Panc1 (cell line): ENCODE data around the gene KIRREL3. TPM values are rescaled to one million over a fixed set of nuclear protein-coding genes. Genes with fewer than 3 reads are reported as not detected.

Experiments used
- ATAC-seq: fragments of 200-7000 bp; cut with Tn5 transposase; 2 replicates; pipeline ENCODE4 v1.9.1; 2020; ENCODE audit warnings: mild to moderate bottlenecking, moderate library complexity
- BruUV-seq: library from RNA; stranded (reverse); fragments of 400-500 nt; replicated peaks from 2 replicates; lab custom pipeline; 2021; lab: Mats Ljungman, UMichigan
- CTCF ChIA-PET: fragments of 300-600 bp; sonication (Branson Sonifier 250); formaldehyde crosslinking; loops from one replicate; lab custom pipeline; 2022; ENCODE audit warnings: antibody characterized with exemption; lab: Charles Lee
- POLR2A ChIA-PET: fragments of 300-600 bp; sonication (Branson Sonifier 250); formaldehyde crosslinking; loops from one replicate; lab custom pipeline; 2022; ENCODE audit warnings: antibody characterized with exemption; lab: Charles Lee
- DNase-seq: peaks from one replicate; pipeline ENCODE4 v3.0.0-alpha.2; 2010; ENCODE audit warnings: low read depth, low spot score
- H3K27ac ChIP-seq: 2 replicates; pipeline ENCODE4 v1.5.1; 2011; ENCODE audit warnings: mild to moderate bottlenecking, low read length, inconsistent platforms
- H3K27me3 ChIP-seq: fragments of 200-500 bp; sonication (Bioruptor generic); 2 replicates; pipeline ENCODE4 v1.6.0; 2014; ENCODE audit warnings: low read length, inconsistent platforms; ENCODE audit not compliant: control insufficient read depth, insufficient read depth
- H3K36me3 ChIP-seq: fragments of 200-500 bp; sonication (Bioruptor generic); 2 replicates; pipeline ENCODE4 v1.5.1; 2014; ENCODE audit warnings: inconsistent platforms, mild to moderate bottlenecking, low read length, moderate library complexity; ENCODE audit not compliant: control insufficient read depth, insufficient read depth
- H3K4me1 ChIP-seq: 2 replicates; pipeline ENCODE4 v1.5.1; 2011; ENCODE audit warnings: inconsistent platforms, mild to moderate bottlenecking, low read length, moderate library complexity; ENCODE audit not compliant: control insufficient read depth, insufficient read depth
- H3K4me3 ChIP-seq, 2 experiments: 2 replicates each; pipeline ENCODE4 v1.5.1; 2011 to 2012; ENCODE audit warnings: low read depth in 2 of 2, low read length in 2 of 2, mild to moderate bottlenecking in 2 of 2, inconsistent platforms in 1 of 2, moderate library complexity in 1 of 2
- H3K9me3 ChIP-seq: fragments of 200-500 bp; sonication (Bioruptor generic); 2 replicates; pipeline ENCODE4 v1.5.1; 2014; ENCODE audit warnings: low read depth, mild to moderate bottlenecking, inconsistent platforms, low read length, moderate library complexity; ENCODE audit not compliant: control insufficient read depth, insufficient read depth
- CTCF ChIP-seq: fragments of 450-650 bp; IDR thresholded peaks from 2 replicates; pipeline ENCODE4 v1.5.1; 2017; ENCODE audit warnings: mild to moderate bottlenecking
- POLR2AphosphoS5 ChIP-seq: IDR thresholded peaks from 2 replicates; pipeline ENCODE4 v1.6.1; 2012; ENCODE audit warnings: mild to moderate bottlenecking, low read depth, low read length, moderate library complexity
- SIN3A ChIP-seq: IDR thresholded peaks from 2 replicates; pipeline ENCODE4 v1.6.1; 2012; ENCODE audit warnings: low read depth, mild to moderate bottlenecking, low read length, moderate library complexity, borderline replicate concordance; ENCODE audit not compliant: insufficient read depth
- TCF7L2 ChIP-seq: IDR thresholded peaks from 2 replicates; pipeline ENCODE4 v1.6.1; 2011; ENCODE audit warnings: mild to moderate bottlenecking, low read depth, low read length, inconsistent platforms
- in situ Hi-C: cut with HindIII; loops from 2 replicates; pipeline ENCODE4 v1.10.0; 2016; ENCODE audit warnings: low sequenced_read_pairs, low pct_unique_long_range_greater_than_20kb
- intact Hi-C: fragments of 100-400 bp; cut with micrococcal nuclease; formaldehyde crosslinking; loops from one replicate; pipeline ENCODE4 v1.10.0; 2022; ENCODE audit not compliant: unreplicated experiment
- total RNA-seq: library from RNA; stranded (reverse); gene quantifications from one replicate; pipeline ENCODE4 v1.2.1, GENCODE V29; 2021; ENCODE audit not compliant: unreplicated experiment
- TF ChIP-seq, protein P1 (sequence below), 2 experiments: IDR thresholded peaks; 2 replicates each; pipeline ENCODE4 v1.6.1; 2011 to 2012; ENCODE audit warnings: low read depth in 2 of 2, control low read depth in 1 of 2, low read length in 1 of 2, mild to moderate bottlenecking in 1 of 2, moderate library complexity in 1 of 2; ENCODE audit not compliant: insufficient read depth in 1 of 2

The KIRREL3 gene
- total RNA-seq, 1 experiment from 2014 or later: 0.36 TPM

DNA sequence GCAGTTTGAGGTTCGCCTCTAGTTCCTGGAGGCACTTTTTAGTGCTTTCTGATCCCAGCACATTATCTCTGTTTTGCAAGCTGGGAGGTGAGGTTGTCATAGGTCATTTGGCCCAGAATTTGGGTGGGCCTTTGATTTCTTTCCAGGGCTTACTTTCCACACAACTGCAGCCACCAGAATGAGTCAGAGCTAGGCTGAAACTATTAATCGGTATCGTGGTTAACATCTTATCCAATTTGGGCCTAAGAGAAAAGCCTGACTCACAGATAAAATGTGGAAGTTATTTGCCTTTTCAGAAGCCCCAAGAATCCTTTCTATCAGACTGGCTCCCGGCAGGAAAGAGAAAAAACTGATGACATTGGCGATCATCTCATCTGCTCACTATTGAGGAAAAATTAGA is 166.4 kb downstream of the KIRREL3 start:
- ChIA-PET POLR2A (no interaction called here), CTCF (no interaction called here)
- no peak overlapping the region for H3K4me3 ChIP-seq
- ATAC-seq: no peak
- in situ Hi-C loops: no loop called here
- no peak overlapping the region for H3K27ac ChIP-seq
- peaks cover 28% of the 10 kb centered on the region for H3K27me3 ChIP-seq
- no peaks in the 10 kb centered on the region for H3K36me3 ChIP-seq
- H3K4me1 ChIP-seq: no peaks in the 10 kb centered on the region
- no peak for DNase-seq
- no peaks in the 10 kb centered on the region for H3K9me3 ChIP-seq
- intact Hi-C loops: no loop called here
- TF ChIP-seq CTCF (no peak), TCF7L2 (no peak), SIN3A (no peak), POLR2AphosphoS5 (no peak)
- TF ChIP-seq, protein P1, sequence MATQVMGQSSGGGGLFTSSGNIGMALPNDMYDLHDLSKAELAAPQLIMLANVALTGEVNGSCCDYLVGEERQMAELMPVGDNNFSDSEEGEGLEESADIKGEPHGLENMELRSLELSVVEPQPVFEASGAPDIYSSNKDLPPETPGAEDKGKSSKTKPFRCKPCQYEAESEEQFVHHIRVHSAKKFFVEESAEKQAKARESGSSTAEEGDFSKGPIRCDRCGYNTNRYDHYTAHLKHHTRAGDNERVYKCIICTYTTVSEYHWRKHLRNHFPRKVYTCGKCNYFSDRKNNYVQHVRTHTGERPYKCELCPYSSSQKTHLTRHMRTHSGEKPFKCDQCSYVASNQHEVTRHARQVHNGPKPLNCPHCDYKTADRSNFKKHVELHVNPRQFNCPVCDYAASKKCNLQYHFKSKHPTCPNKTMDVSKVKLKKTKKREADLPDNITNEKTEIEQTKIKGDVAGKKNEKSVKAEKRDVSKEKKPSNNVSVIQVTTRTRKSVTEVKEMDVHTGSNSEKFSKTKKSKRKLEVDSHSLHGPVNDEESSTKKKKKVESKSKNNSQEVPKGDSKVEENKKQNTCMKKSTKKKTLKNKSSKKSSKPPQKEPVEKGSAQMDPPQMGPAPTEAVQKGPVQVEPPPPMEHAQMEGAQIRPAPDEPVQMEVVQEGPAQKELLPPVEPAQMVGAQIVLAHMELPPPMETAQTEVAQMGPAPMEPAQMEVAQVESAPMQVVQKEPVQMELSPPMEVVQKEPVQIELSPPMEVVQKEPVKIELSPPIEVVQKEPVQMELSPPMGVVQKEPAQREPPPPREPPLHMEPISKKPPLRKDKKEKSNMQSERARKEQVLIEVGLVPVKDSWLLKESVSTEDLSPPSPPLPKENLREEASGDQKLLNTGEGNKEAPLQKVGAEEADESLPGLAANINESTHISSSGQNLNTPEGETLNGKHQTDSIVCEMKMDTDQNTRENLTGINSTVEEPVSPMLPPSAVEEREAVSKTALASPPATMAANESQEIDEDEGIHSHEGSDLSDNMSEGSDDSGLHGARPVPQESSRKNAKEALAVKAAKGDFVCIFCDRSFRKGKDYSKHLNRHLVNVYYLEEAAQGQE (IDR thresholded peaks at IDR 0.05; ENCODE audit: insufficient read depth in 1 of 2, low read depth in 2 of 2, low read length in 1 of 2): no peak
- BruUV-seq: no TSS peak

DNA sequence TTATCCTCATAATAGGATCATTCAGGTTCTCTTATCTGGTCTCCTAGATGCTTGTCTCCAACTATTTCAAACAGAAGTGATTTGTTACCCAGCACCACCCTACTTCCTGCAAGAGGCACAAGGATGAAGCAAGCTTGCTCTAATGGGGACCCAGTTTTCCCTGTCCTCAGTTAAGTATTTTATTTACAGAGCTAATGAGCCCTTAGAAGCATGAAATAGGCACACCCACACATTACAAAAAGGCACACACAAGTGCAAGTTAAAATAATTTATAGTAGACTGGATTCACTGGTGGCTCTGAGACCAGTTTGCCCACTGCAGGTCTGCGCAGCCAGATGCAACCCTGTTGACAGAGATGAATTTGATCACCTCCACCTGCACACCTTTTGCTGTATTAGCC is 167.5 kb downstream of the KIRREL3 start:
- peaks cover 21% of the 10 kb centered on the region for H3K27me3 ChIP-seq
- ATAC-seq (no peak), DNase-seq (no peak)
- in situ Hi-C loops: no loop called here
- no peaks in the 10 kb centered on the region for H3K36me3 ChIP-seq
- intact Hi-C loops: no loop called here
- H3K4me1 ChIP-seq: no peaks in the 10 kb centered on the region
- no peaks in the 10 kb centered on the region for H3K9me3 ChIP-seq
- CTCF ChIA-PET: no interaction called here
- no peak overlapping the region for H3K4me3 ChIP-seq
- no TSS peak for BruUV-seq
- POLR2A ChIA-PET: no interaction called here
- TF ChIP-seq POLR2AphosphoS5 (no peak), CTCF (no peak), SIN3A (no peak), TCF7L2 (no peak)
- TF ChIP-seq, protein P1 (IDR thresholded peaks at IDR 0.05; ENCODE audit: insufficient read depth in 1 of 2, low read depth in 2 of 2, low read length in 1 of 2): no peak
- H3K27ac ChIP-seq: no peak overlapping the region
